Measurements from ENCODE around the gene ITPR1.

Gene ITPR1

DNA sequence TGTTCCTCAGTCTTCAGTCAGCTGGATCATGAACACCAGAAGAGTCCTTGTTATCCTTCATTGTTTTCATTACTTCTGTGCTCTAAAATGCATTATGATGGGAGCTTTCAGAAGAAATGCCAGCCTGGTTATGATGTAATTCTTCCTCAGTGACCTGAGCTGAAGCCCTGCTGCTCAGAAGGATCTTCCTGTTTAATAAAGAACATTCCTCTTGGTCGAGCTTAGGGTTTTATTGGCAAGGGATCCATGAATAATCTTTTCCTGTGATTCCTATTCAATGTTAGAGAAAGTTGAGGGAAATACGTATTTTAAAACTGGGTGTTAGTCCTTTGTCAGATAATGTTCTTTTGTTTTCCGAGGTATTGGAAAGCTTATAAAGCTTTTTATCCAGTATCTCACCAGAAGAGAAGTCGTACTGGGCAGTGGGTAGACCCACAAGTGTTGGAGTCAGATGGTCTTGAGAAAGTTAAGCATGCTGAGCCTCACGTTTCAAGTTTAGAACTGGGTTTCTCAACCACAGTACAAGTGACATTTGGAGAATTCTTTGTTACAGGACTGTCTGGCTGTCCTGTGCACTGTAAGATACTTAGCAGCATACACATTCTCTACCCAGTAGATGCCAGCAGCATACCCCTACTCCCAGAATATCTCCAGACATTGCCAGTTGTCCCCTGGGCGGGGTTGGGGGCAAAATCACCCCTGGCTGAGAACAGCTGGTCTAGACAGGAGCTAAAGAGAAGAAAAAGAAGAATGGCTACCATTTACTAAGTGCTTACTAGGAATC is 273.8 kb downstream of the ITPR1 start:
- in situ Hi-C loops (cut with HindIII; ENCODE audit: low sequenced_read_pairs) = no loop called here
- no peak for DNase-seq (ENCODE audit: low read depth)
- H3K4me3 ChIP-seq (ENCODE audit: low read depth, low read length) = no peak overlapping the region
- TF ChIP-seq, protein P1, sequence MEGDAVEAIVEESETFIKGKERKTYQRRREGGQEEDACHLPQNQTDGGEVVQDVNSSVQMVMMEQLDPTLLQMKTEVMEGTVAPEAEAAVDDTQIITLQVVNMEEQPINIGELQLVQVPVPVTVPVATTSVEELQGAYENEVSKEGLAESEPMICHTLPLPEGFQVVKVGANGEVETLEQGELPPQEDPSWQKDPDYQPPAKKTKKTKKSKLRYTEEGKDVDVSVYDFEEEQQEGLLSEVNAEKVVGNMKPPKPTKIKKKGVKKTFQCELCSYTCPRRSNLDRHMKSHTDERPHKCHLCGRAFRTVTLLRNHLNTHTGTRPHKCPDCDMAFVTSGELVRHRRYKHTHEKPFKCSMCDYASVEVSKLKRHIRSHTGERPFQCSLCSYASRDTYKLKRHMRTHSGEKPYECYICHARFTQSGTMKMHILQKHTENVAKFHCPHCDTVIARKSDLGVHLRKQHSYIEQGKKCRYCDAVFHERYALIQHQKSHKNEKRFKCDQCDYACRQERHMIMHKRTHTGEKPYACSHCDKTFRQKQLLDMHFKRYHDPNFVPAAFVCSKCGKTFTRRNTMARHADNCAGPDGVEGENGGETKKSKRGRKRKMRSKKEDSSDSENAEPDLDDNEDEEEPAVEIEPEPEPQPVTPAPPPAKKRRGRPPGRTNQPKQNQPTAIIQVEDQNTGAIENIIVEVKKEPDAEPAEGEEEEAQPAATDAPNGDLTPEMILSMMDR (IDR thresholded peaks at IDR 0.05; ENCODE audit: low read depth, low read length, missing control alignments) = no peak

DNA sequence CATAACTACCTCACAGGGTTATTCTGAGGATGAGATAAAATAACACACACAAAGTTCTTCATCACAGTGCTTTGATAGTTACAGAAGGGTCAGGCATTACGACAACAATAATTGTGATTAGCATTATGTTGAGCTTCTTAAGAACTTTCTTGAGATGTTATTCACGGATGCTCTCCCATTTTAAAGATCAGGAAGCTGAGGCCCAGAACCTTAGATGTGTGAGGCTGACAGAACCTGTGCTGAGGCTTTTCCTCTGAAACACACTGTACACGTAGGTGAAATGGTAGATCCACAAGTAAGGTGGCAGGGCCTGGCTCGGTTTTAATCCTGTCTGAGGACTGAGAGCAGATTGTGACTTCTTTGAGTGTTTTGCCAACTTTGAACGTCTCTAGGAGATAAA is 274.9 kb downstream of the ITPR1 start:
- in situ Hi-C loops (cut with HindIII; ENCODE audit: low sequenced_read_pairs) = no loop called here
- H3K4me3 ChIP-seq (ENCODE audit: low read depth, low read length) = no peak overlapping the region
- TF ChIP-seq, protein P1 (IDR thresholded peaks at IDR 0.05; ENCODE audit: low read depth, low read length, missing control alignments) = no peak
- DNase-seq (ENCODE audit: low read depth) = no peak

DNA sequence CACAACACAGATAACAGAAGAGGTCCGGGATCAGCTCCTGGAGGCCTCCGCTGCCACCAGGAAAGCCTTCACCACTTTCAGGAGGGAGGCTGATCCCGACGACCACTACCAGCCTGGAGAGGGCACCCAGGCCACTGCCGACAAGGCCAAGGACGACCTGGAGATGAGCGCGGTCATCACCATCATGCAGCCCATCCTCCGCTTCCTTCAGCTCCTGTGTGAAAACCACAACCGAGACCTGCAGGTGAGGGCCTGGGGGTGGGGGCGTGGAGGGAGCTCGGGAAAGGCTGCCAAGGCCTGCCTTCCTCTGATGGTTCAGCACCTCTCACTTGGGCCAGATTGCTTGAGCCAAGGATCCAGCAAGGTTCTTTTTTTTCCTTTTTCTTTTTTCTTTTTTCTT is 275.4 kb downstream of the ITPR1 start:
- H3K4me3 ChIP-seq (ENCODE audit: low read depth, low read length) = no peak overlapping the region
- DNase-seq (ENCODE audit: low read depth) = no peak
- TF ChIP-seq, protein P1 (IDR thresholded peaks at IDR 0.05; ENCODE audit: low read depth, low read length, missing control alignments) = no peak
- in situ Hi-C loops (cut with HindIII; ENCODE audit: low sequenced_read_pairs) = no loop called here

DNA sequence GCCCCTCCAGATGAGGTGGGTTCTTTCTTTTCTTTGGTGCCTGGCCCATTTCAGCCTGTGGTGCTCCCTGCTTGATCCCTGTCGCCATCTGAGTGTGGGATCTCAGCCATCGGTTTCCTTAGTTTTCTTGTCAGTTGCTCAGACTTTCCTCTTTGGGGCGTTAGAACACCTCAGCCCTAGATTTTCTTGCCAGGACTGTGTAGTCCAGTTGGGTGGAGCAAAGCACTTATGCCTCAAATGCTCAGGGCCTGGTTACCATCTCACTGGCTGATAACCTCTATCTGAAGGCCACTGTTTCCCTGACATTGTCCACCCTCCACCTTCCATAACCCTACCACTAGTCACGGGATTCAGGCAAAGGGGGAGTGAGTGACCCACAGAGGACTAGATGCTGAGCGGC is 277.4 kb downstream of the ITPR1 start:
- in situ Hi-C loops (cut with HindIII; ENCODE audit: low sequenced_read_pairs) = no loop called here
- H3K4me3 ChIP-seq (ENCODE audit: low read depth, low read length) = no peak overlapping the region
- no peak for DNase-seq (ENCODE audit: low read depth)
- TF ChIP-seq, protein P1 (IDR thresholded peaks at IDR 0.05; ENCODE audit: low read depth, low read length, missing control alignments) = no peak

DNA sequence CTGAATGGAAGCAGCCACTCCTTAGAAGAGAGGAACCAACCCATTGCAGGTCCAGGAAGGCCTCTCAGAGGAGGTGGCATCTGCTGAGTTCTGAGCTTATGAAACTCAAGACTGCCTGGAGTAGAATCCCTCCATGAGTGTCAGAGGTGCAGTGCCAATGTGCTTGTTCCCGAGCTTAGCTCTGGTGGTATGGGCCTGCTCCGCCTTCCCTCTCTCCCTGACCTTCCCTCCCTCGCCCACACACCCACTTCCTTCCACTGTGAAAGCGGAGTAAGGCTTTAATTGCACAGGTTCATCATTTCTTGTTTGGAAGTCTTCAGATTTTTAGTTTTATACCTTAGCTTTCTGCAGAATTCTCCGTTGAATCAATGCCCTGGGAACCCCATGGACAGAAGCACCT is 278.1 kb downstream of the ITPR1 start:
- in situ Hi-C loops (cut with HindIII; ENCODE audit: low sequenced_read_pairs) = no loop called here
- DNase-seq (ENCODE audit: low read depth) = no peak
- TF ChIP-seq, protein P1 (IDR thresholded peaks at IDR 0.05; ENCODE audit: low read depth, low read length, missing control alignments) = no peak
- no peak overlapping the region for H3K4me3 ChIP-seq (ENCODE audit: low read depth, low read length)

DNA sequence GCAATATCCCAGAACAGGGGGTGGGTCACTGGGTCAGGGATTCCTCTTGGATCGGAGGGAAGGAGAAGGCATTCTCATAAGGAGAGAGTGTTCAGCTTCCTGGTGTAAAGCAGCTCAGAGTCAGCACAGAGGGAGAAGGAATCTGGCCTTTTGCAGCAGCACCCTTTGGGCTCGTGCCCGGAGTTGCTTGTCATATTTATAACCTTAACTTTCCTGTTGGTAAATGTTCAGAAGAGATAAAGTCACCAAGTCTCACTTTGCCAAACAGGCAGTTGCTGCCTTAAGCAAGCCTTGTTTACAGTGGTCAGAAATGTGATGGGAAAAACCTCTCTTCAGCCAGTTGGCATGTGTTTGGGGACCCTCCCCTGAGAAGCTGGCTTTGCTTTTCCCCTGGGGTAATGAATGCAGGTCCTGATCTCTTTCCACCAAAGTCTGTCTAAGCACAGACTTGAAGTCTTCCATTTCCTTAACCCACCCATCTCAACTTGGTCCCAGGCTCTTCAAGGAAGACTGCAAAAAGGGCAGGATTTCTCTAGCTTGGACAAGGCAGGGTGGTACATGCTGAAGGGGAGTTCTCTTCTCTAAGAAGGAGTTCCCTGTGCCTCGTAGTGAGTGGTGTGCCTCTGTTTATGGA is 279.1 kb downstream of the ITPR1 start:
- TF ChIP-seq, protein P1 (IDR thresholded peaks at IDR 0.05; ENCODE audit: low read depth, low read length, missing control alignments) = no peak
- H3K4me3 ChIP-seq (ENCODE audit: low read depth, low read length) = no peak overlapping the region
- in situ Hi-C loops (cut with HindIII; ENCODE audit: low sequenced_read_pairs) = no loop called here
- no peak for DNase-seq (ENCODE audit: low read depth)

All from astrocyte of the cerebellum (primary cell).